ENCODE results near the gene FER. TPM values are rescaled to one million over a fixed set of nuclear protein-coding genes. Genes with fewer than 3 reads are reported as not detected.
"Not testable (repeated sequence)": the region's sequence is repeated elsewhere in the genome, so short reads cannot be mapped to it uniquely, and the experiment has no call there.

The FER gene
- total and polyA plus RNA-seq, 5 donors from 2014 or later, result 3.9 to 12.0 (median 5.9) TPM

DNA sequence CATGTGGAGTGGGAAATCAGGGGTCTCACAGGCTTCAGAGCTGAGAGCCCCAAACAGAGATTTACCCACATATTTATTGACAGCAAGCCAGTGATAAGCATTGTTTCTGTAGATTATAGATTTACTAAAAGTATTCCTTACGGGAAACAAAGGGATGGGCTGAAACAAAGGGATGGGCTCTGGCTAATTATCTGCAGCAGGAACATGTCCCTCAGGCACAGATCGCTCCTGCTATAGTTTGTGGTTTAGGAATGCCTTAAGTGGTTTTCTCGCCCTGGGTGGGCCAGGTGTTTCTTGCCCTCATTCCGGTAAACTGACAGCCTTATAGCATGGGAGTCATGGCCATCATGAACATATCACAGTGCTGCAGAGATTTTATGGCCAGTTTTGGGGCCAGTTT lies 36.9 kb downstream of the FER start:
- not testable (repeated sequence) for H3K4me3 Mint-ChIP-seq; H3K9me3 ChIP-seq (ENCODE audit: control insufficient read depth in 2 of 2, low read length in 2 of 2); DNase-seq; ATAC-seq (ENCODE audit: low read depth in 2 of 2); H3K9me3 Mint-ChIP-seq; H3K4me1 ChIP-seq (ENCODE audit: control insufficient read depth, insufficient read depth, low read length, poor library complexity, severe bottlenecking); H3K36me3 ChIP-seq (ENCODE audit: control insufficient read depth, insufficient read depth, low read length); H3K27ac ChIP-seq (ENCODE audit: insufficient read depth, low read length, poor library complexity, severe bottlenecking); H3K27me3 Mint-ChIP-seq; H3K4me3 ChIP-seq (ENCODE audit: low read depth, low read length); H3K27me3 ChIP-seq (ENCODE audit: control insufficient read depth, insufficient read depth, low read length)
- H3K4me1 Mint-ChIP-seq, result peaks cover 0 to 11% (median 4%) of the 10 kb centered on the region in 4 donors
- H3K27ac Mint-ChIP-seq, result peak overlapping the region in 1 of 3 donors; percentile 18
- peaks cover 15% of the 10 kb centered on the region for H3K36me3 Mint-ChIP-seq

DNA sequence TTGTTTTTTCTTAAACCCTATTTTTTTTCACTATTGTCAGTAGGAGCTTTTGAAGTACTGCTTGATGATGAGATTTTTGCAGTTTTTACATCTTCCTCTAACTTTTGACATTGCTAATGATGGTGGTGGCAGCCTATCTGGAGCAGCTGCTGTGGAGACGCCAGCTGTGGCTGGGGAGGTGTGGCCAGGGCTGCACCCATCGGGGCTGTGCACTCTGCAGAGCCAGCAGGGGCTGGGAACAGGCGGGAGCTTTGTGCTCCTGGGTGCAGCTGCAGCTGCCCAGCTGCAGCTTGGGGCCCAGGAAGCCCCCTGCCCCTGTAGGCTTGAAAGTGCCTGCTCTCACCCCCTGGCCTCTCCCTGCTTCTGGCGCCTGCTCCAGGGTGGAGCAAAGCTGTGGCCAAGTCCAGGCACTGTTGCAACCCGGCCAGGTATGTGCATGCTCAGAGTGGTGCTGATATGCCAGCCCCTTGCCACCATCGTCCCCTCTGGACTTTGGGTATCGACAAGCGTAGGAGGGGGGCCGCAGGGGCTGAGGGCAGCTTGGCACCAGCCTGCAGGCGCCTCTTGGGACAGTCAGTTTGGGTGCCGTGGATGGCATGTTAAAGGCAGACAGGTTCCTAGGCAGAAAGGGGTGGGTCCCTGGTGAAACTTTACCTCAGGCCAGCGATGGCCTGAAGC lies 39.2 kb downstream of the FER start:
- H3K4me3 Mint-ChIP-seq, result no peak overlapping the region
- Histone ChIP-seq H3K4me3 (ENCODE audit: low read depth, low read length) (no peak overlapping the region), H3K4me1 (ENCODE audit: control insufficient read depth, insufficient read depth, low read length, poor library complexity, severe bottlenecking) (no peaks in the 10 kb centered on the region), H3K9me3 (ENCODE audit: control insufficient read depth in 2 of 2, low read length in 2 of 2) (no peaks in the 10 kb centered on the region), H3K27ac (ENCODE audit: insufficient read depth, low read length, poor library complexity, severe bottlenecking) (no peak overlapping the region), H3K27me3 (ENCODE audit: control insufficient read depth, insufficient read depth, low read length) (no peaks in the 10 kb centered on the region), H3K36me3 (ENCODE audit: control insufficient read depth, insufficient read depth, low read length) (no peaks in the 10 kb centered on the region)
- H3K27ac Mint-ChIP-seq, result no peak overlapping the region
- peaks cover 15% of the 10 kb centered on the region for H3K36me3 Mint-ChIP-seq
- H3K4me1 Mint-ChIP-seq, result peaks cover 0 to 9% (median 3%) of the 10 kb centered on the region in 4 donors
- H3K9me3 Mint-ChIP-seq, result peaks cover 0 to 3% (median 0%) of the 10 kb centered on the region in 7 donors
- no peak for DNase-seq
- no peaks in the 10 kb centered on the region for H3K27me3 Mint-ChIP-seq
- no peak for ATAC-seq (ENCODE audit: low read depth in 2 of 2)

DNA sequence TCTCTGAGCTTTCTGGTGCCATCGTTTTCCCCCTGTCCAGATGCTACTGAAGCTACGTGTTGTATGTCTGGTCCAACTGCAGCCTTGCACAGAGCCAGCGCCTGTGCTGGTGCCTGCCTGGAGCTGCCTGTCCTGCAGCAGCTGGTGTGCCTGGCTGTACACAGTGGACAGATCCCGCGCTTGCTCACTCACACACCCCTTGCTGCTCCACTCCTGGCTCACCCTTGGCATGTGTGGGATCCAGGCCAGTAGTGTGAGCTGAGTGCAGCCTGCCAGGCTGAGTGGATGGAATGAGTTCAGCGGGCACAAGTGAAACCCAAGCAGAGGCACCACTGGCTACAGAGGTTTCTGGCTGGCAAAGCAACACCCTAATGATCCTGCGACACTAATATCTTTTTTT lies 40.4 kb downstream of the FER start:
- Mint-ChIP-seq H3K36me3 (peaks cover 15% of the 10 kb centered on the region), H3K9me3 (peaks cover 0 to 3% (median 2%) of the 10 kb centered on the region in 7 donors), H3K4me3 (no peak overlapping the region), H3K27ac (no peak overlapping the region), H3K4me1 (peaks cover 0 to 10% (median 1%) of the 10 kb centered on the region in 4 donors), H3K27me3 (no peaks in the 10 kb centered on the region)
- Histone ChIP-seq H3K9me3 (ENCODE audit: control insufficient read depth in 2 of 2, low read length in 2 of 2) (no peaks in the 10 kb centered on the region), H3K27ac (ENCODE audit: insufficient read depth, low read length, poor library complexity, severe bottlenecking) (no peak overlapping the region), H3K36me3 (ENCODE audit: control insufficient read depth, insufficient read depth, low read length) (no peaks in the 10 kb centered on the region), H3K4me1 (ENCODE audit: control insufficient read depth, insufficient read depth, low read length, poor library complexity, severe bottlenecking) (no peaks in the 10 kb centered on the region), H3K4me3 (ENCODE audit: low read depth, low read length) (no peak overlapping the region), H3K27me3 (ENCODE audit: control insufficient read depth, insufficient read depth, low read length) (no peaks in the 10 kb centered on the region)
- DNase-seq (no peak), ATAC-seq (ENCODE audit: low read depth in 2 of 2) (no peak)

DNA sequence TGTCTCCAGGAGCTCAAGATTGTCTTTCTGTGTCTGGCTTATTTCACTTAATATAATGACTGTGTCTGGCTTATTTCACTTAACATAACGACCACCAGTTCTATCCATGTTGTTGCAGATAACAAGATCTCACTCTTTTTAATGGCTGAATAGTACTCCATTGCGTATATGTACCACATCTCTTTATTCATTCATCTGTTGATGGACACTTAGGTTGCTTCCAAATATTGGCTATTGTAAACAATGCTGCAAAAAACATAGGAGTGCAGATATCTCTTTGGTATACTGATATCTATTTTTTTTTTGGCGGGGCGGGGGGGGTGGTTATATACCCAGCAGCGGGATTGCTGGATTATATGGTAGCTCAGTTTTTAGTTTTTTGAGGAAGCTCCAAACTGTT lies 45.5 kb downstream of the FER start:
- peaks cover 0 to 5% (median 1%) of the 10 kb centered on the region in 7 donors for H3K9me3 Mint-ChIP-seq
- no peak overlapping the region for H3K4me3 Mint-ChIP-seq
- Histone ChIP-seq H3K4me3 (ENCODE audit: low read depth, low read length) (no peak overlapping the region), H3K27ac (ENCODE audit: insufficient read depth, low read length, poor library complexity, severe bottlenecking) (no peak overlapping the region), H3K9me3 (ENCODE audit: control insufficient read depth in 2 of 2, low read length in 2 of 2) (no peaks in the 10 kb centered on the region), H3K4me1 (ENCODE audit: control insufficient read depth, insufficient read depth, low read length, poor library complexity, severe bottlenecking) (no peaks in the 10 kb centered on the region), H3K27me3 (ENCODE audit: control insufficient read depth, insufficient read depth, low read length) (no peaks in the 10 kb centered on the region), H3K36me3 (ENCODE audit: control insufficient read depth, insufficient read depth, low read length) (no peaks in the 10 kb centered on the region)
- peaks cover 5 to 10% (median 5%) of the 10 kb centered on the region in 4 donors for H3K4me1 Mint-ChIP-seq
- no peak for DNase-seq
- no peak for ATAC-seq (ENCODE audit: low read depth in 2 of 2)
- H3K27me3 Mint-ChIP-seq, result no peaks in the 10 kb centered on the region
- no peak overlapping the region for H3K27ac Mint-ChIP-seq
- H3K36me3 Mint-ChIP-seq, result peaks cover 13% of the 10 kb centered on the region

DNA sequence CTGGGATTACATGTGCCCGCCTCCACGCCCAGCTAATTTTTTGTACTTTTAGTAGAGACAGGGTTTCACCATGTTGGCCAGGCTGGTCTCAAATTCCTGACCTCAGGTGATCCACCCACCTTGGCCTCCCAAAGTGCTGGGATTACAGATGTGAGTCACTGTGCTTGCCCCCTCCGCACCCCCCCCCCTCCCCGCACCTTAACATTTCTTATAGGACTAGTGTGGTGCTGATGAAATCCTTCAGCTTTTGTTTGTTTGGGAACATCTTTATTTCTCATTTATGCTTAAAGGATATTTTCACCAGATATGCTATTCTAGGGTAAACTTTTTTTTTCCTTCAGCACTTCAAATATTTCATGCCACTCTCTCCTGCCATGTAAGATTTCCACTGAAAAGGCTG lies 46.7 kb downstream of the FER start:
- not testable (repeated sequence) for H3K4me3 ChIP-seq (ENCODE audit: low read depth, low read length); H3K9me3 ChIP-seq (ENCODE audit: control insufficient read depth in 2 of 2, low read length in 2 of 2); DNase-seq; H3K27me3 ChIP-seq (ENCODE audit: control insufficient read depth, insufficient read depth, low read length); H3K27ac ChIP-seq (ENCODE audit: insufficient read depth, low read length, poor library complexity, severe bottlenecking); H3K4me1 ChIP-seq (ENCODE audit: control insufficient read depth, insufficient read depth, low read length, poor library complexity, severe bottlenecking); H3K4me3 Mint-ChIP-seq; H3K27me3 Mint-ChIP-seq; H3K9me3 Mint-ChIP-seq; H3K27ac Mint-ChIP-seq; H3K36me3 ChIP-seq (ENCODE audit: control insufficient read depth, insufficient read depth, low read length); ATAC-seq (ENCODE audit: low read depth in 2 of 2)
- Mint-ChIP-seq H3K36me3 (peaks cover 18% of the 10 kb centered on the region), H3K4me1 (peaks cover 5 to 10% (median 7%) of the 10 kb centered on the region in 4 donors)

DNA sequence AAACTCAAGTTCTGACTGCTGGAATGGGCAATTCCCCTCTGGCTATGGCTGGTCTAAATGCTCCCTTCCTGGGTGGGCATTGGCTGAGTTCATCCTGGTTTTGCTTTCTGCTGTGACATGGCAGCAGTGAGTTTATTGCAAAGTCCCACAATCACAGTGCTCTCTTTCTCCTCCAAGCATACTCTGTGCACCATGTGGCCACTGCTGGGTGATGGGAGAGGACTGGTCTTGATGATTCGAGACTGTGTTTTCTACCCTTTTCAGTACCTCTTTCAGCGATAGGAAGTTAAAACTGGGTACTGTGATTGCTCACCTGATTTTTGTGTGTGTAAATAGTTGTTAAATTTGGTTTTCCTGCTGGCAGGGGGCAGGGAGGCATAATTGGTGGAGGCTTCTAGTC lies 49.7 kb downstream of the FER start:
- Mint-ChIP-seq H3K4me3 (no peak overlapping the region), H3K27ac (no peak overlapping the region), H3K9me3 (peaks cover 0 to 5% (median 1%) of the 10 kb centered on the region in 7 donors), H3K27me3 (no peaks in the 10 kb centered on the region), H3K4me1 (peaks cover 0 to 9% (median 5%) of the 10 kb centered on the region in 4 donors), H3K36me3 (peaks cover 20% of the 10 kb centered on the region)
- Histone ChIP-seq H3K27me3 (ENCODE audit: control insufficient read depth, insufficient read depth, low read length) (no peaks in the 10 kb centered on the region), H3K36me3 (ENCODE audit: control insufficient read depth, insufficient read depth, low read length) (no peaks in the 10 kb centered on the region), H3K9me3 (ENCODE audit: control insufficient read depth in 2 of 2, low read length in 2 of 2) (no peaks in the 10 kb centered on the region), H3K4me3 (ENCODE audit: low read depth, low read length) (no peak overlapping the region), H3K27ac (ENCODE audit: insufficient read depth, low read length, poor library complexity, severe bottlenecking) (no peak overlapping the region), H3K4me1 (ENCODE audit: control insufficient read depth, insufficient read depth, low read length, poor library complexity, severe bottlenecking) (no peaks in the 10 kb centered on the region)
- ATAC-seq (ENCODE audit: low read depth in 2 of 2) (no peak), DNase-seq (no peak)

DNA sequence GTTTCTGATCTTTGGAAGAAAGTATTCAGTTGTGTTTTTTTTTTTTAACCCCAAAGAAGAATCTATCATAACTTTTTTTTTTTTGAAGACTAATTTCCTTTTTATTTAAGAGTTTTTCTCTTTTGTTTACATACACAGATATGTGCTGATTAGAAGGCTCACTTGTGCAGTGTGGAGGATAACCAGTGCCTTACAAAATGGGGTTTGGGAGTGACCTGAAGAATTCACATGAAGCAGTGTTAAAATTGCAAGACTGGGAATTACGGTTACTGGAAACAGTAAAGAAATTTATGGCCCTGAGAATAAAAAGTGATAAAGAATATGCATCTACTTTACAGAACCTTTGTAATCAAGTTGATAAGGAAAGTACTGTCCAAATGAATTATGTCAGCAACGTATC lies 50.3 kb downstream of the FER start:
- Mint-ChIP-seq H3K36me3 (peaks cover 22% of the 10 kb centered on the region), H3K9me3 (peaks cover 0 to 6% (median 1%) of the 10 kb centered on the region in 7 donors)

More for the DNA sequence above, 50.3 kb downstream of the FER start:
- Mint-ChIP-seq H3K27me3 (no peaks in the 10 kb centered on the region), H3K4me3 (no peak overlapping the region), H3K4me1 (peaks cover 0 to 9% (median 5%) of the 10 kb centered on the region in 4 donors), H3K27ac (no peak overlapping the region)
- no peaks in the 10 kb centered on the region for H3K27me3 ChIP-seq (ENCODE audit: control insufficient read depth, insufficient read depth, low read length)
- H3K36me3 ChIP-seq (ENCODE audit: control insufficient read depth, insufficient read depth, low read length), result no peaks in the 10 kb centered on the region
- H3K4me1 ChIP-seq (ENCODE audit: control insufficient read depth, insufficient read depth, low read length, poor library complexity, severe bottlenecking), result no peaks in the 10 kb centered on the region
- no peak overlapping the region for H3K4me3 ChIP-seq (ENCODE audit: low read depth, low read length)
- DNase-seq, result no peak
- no peak for ATAC-seq (ENCODE audit: low read depth in 2 of 2)
- H3K9me3 ChIP-seq (ENCODE audit: control insufficient read depth in 2 of 2, low read length in 2 of 2), result no peaks in the 10 kb centered on the region
- no peak overlapping the region for H3K27ac ChIP-seq (ENCODE audit: insufficient read depth, low read length, poor library complexity, severe bottlenecking)
